WTC11 (cell line): ENCODE results near the gene MYO7B. TPM values are rescaled to one million over a fixed set of nuclear protein-coding genes. Genes with fewer than 3 reads are reported as not detected.

Source experiments
- ATAC-seq: fragments of 200-7000 bp; cut with Tn5 transposase; 2 replicates; pipeline ENCODE4 v1.10.0; 2021; ENCODE audit warnings: mild to moderate bottlenecking, moderate library complexity
- CTCF ChIA-PET: fragments of 300-600 bp; sonication (Branson Sonifier 250); formaldehyde crosslinking; loops from one replicate; lab custom pipeline; 2021; ENCODE audit warnings: antibody characterized with exemption; lab: Charles Lee
- POLR2A ChIA-PET: fragments of 350-600 bp; sonication (Branson Sonifier 250); formaldehyde crosslinking; loops from one replicate; lab custom pipeline; 2021; ENCODE audit warnings: antibody characterized with exemption; lab: Charles Lee
- DNase-seq: peaks from one replicate; pipeline ENCODE4 v3.0.0; 2021; ENCODE audit warnings: low spot score
- H3K27ac Mint-ChIP-seq: 2 replicates; pipeline ENCODE4 v1.8.0; 2021; ENCODE audit warnings: mixed read lengths
- H3K27me3 Mint-ChIP-seq: 2 replicates; pipeline ENCODE4 v1.8.0; 2021; ENCODE audit warnings: low read depth, mild to moderate bottlenecking, moderate library complexity, mixed read lengths
- H3K36me3 Mint-ChIP-seq: 2 replicates; pipeline ENCODE4 v1.8.0; 2021; ENCODE audit warnings: mixed read lengths
- H3K4me1 Mint-ChIP-seq: 2 replicates; pipeline ENCODE4 v1.8.0; 2022; ENCODE audit warnings: mixed read lengths
- H3K4me3 Mint-ChIP-seq: 2 replicates; pipeline ENCODE4 v1.8.0; 2021; ENCODE audit warnings: mild to moderate bottlenecking, moderate library complexity, mixed read lengths
- H3K9me3 Mint-ChIP-seq: 2 replicates; pipeline ENCODE4 v1.8.0; 2021; ENCODE audit warnings: mixed read lengths
- ARID4B ChIP-seq: sonication (generic); formaldehyde crosslinking; IDR thresholded peaks from 2 replicates; pipeline ENCODE4 v1.8.0; 2023; ENCODE audit warnings: missing genetic modification reagents, mild to moderate bottlenecking, borderline replicate concordance
- ATF6 ChIP-seq: sonication (generic); formaldehyde crosslinking; IDR thresholded peaks from 2 replicates; pipeline ENCODE4 v1.8.1; 2023; ENCODE audit warnings: mild to moderate bottlenecking, missing genetic modification reagents
- E2F4 ChIP-seq: sonication (generic); formaldehyde crosslinking; IDR thresholded peaks from 2 replicates; pipeline ENCODE4 v1.8.1; 2022; ENCODE audit warnings: low read depth, mild to moderate bottlenecking, moderate library complexity, missing genetic modification reagents, borderline replicate concordance
- SMAD3 ChIP-seq: sonication (generic); formaldehyde crosslinking; IDR thresholded peaks from 2 replicates; pipeline ENCODE4 v1.8.0; 2022; ENCODE audit warnings: missing genetic modification reagents, mild to moderate bottlenecking, borderline replicate concordance
- SOX15 ChIP-seq: fragments of 250-450 bp; sonication (Bioruptor Pico); IDR thresholded peaks from 2 replicates; pipeline ENCODE4 v1.9.0; 2021; ENCODE audit warnings: mild to moderate bottlenecking
- ZBTB43 ChIP-seq: sonication (generic); formaldehyde crosslinking; IDR thresholded peaks from 2 replicates; pipeline ENCODE4 v1.8.1; 2023; ENCODE audit warnings: mild to moderate bottlenecking, missing genetic modification reagents
- ZMAT4 ChIP-seq: fragments of 250-450 bp; sonication (Bioruptor Pico); IDR thresholded peaks from 2 replicates; pipeline ENCODE4 v1.9.0; 2021; ENCODE audit warnings: mild to moderate bottlenecking
- ZNF219 ChIP-seq: sonication (generic); formaldehyde crosslinking; IDR thresholded peaks from 2 replicates; pipeline ENCODE4 v1.8.0; 2023; ENCODE audit warnings: missing genetic modification reagents, mild to moderate bottlenecking, borderline replicate concordance
- ZNF425 ChIP-seq: fragments of 250-450 bp; sonication (Bioruptor Pico); conservative IDR thresholded peaks from 2 replicates; pipeline ENCODE4 v1.9.0; 2021; ENCODE audit warnings: mild to moderate bottlenecking
- ZSCAN18 ChIP-seq: fragments of 250-450 bp; sonication (Bioruptor Pico); IDR thresholded peaks from 2 replicates; pipeline ENCODE4 v2.1.2; 2022; ENCODE audit warnings: mild to moderate bottlenecking, moderate library complexity
- total RNA-seq: library from RNA; stranded (reverse); gene quantifications from 3 replicates; pipeline ENCODE4 v1.2.3, GENCODE V29; 2021

MYO7B gene
- total RNA-seq, 1 experiment from 2014 or later: not detected

GRCh38 chr2:127645026-127645394 lies 109.5 kb downstream of the MYO7B start:
- Mint-ChIP-seq H3K4me1 (peaks cover 9% of the 10 kb centered on the region), H3K27ac (no peak overlapping the region)

More at GRCh38 chr2:127645026-127645394, 109.5 kb downstream of the MYO7B start:
- Mint-ChIP-seq H3K27me3 (peaks cover 2% of the 10 kb centered on the region; the same call in 1 of the 2 replicates), H3K4me3 (no peak overlapping the region), H3K36me3 (no peaks in the 10 kb centered on the region), H3K9me3 (no peaks in the 10 kb centered on the region)
- CTCF ChIA-PET: interaction anchor here (0.7 to 2.3 kb wide), 3 partner anchors 51 to 82 kb away, joined by 3 to 14 read pairs (median 4); no protein-coding TSS in a partner anchor
- DNase-seq: no peak
- ATAC-seq: no peak
- POLR2A ChIA-PET: no interaction called here
- TF ChIP-seq SOX15 (CRISPR knock-in tag) (no peak), E2F4 (no peak), ATF6 (CRISPR knock-in tag) (no peak), ZMAT4 (CRISPR knock-in tag) (no peak), ZNF425 (no peak), ZSCAN18 (CRISPR knock-in tag) (no peak), ZNF219 (CRISPR knock-in tag) (no peak), SMAD3 (CRISPR knock-in tag) (no peak), ARID4B (CRISPR knock-in tag) (no peak), ZBTB43 (CRISPR knock-in tag) (no peak)
